Common myeloid progenitor, CD34-positive (primary cell): ENCODE measurements around the gene RPS27A.

ENCODE experiments used
- CTCF ChIA-PET: fragments of 350-600 bp; sonication (Branson Sonifier 250); formaldehyde crosslinking; loops from one replicate; lab custom pipeline; 2021; ENCODE audit warnings: antibody characterized with exemption; lab: Charles Lee
- POLR2A ChIA-PET: fragments of 350-600 bp; sonication (Branson Sonifier 250); formaldehyde crosslinking; loops from one replicate; lab custom pipeline; 2021; ENCODE audit warnings: antibody characterized with exemption; lab: Charles Lee
- DNase-seq, 3 donors: peaks; one replicate each; pipeline versions ENCODE4 v3.0.0 to v3.0.0-alpha.2; 2013
- H3K27ac ChIP-seq, 2 experiments: 1 replicate in 1 of 2; 2 replicates in 1 of 2; pipeline ENCODE4 v1.7.0; 2013; ENCODE audit warnings: inconsistent platforms in 2 of 2, low read length in 2 of 2, mild to moderate bottlenecking in 2 of 2, low read depth in 1 of 2, moderate library complexity in 1 of 2; ENCODE audit not compliant: severe bottlenecking in 2 of 2, insufficient read depth in 1 of 2, poor library complexity in 1 of 2
- H3K27me3 ChIP-seq, 5 experiments: replicated peaks in 2 of 5; 1 replicate in 3 of 5; 2 replicates in 2 of 5; pipeline versions ENCODE4 v1.6.1 to v1.7.0; 2013; ENCODE audit warnings: low read length in 4 of 5, mild to moderate bottlenecking in 2 of 5, moderate library complexity in 2 of 5, inconsistent platforms in 1 of 5; ENCODE audit not compliant: insufficient read depth in 5 of 5, control insufficient read depth in 4 of 5
- H3K36me3 ChIP-seq, 4 experiments: 1 replicate in 2 of 4; 2 replicates in 2 of 4; pipeline versions ENCODE4 v1.6.1 to v1.7.0; 2013; ENCODE audit warnings: low read length in 3 of 4, control low read depth in 1 of 4, mild to moderate bottlenecking in 1 of 4; ENCODE audit not compliant: control insufficient read depth in 4 of 4, insufficient read depth in 4 of 4
- H3K4me1 ChIP-seq, 4 experiments: 1 replicate in 3 of 4; 2 replicates in 1 of 4; pipeline versions ENCODE4 v1.6.1 to v1.7.1; 2013; ENCODE audit warnings: low read length in 3 of 4, mild to moderate bottlenecking in 3 of 4, control low read depth in 1 of 4, inconsistent platforms in 1 of 4, moderate library complexity in 1 of 4; ENCODE audit not compliant: control insufficient read depth in 4 of 4, insufficient read depth in 4 of 4; ENCODE audit errors: control extremely low read depth in 1 of 4
- H3K4me3 ChIP-seq, 7 experiments: 1 replicate in 4 of 7; 2 replicates in 3 of 7; pipeline versions ENCODE4 v1.5.1 to v1.7.0; 2013; ENCODE audit warnings: mild to moderate bottlenecking in 7 of 7, low read length in 6 of 7, moderate library complexity in 6 of 7, inconsistent platforms in 2 of 7, low read depth in 2 of 7, control low read depth in 1 of 7; ENCODE audit not compliant: insufficient read depth in 4 of 7, control insufficient read depth in 1 of 7; ENCODE audit errors: extremely low read depth in 1 of 7
- H3K9me3 ChIP-seq, 5 experiments: 1 replicate in 4 of 5; 2 replicates in 1 of 5; pipeline versions ENCODE4 v1.6.1 to v1.7.1; 2013; ENCODE audit warnings: low read length in 4 of 5, mild to moderate bottlenecking in 2 of 5, inconsistent platforms in 1 of 5, low read depth in 1 of 5, moderate library complexity in 1 of 5; ENCODE audit not compliant: control insufficient read depth in 4 of 5, insufficient read depth in 2 of 5; ENCODE audit errors: control extremely low read depth in 1 of 5
- WGBS: methylation state at CpG from one replicate; pipeline ENCODE4 v1.1.5; 2013; ENCODE audit not compliant: insufficient coverage; 5-methylcytosine and 5-hydroxymethylcytosine counted together

RPS27A gene

GRCh38 chr2:55229221-55229620 is 3.3 kb upstream of the RPS27A start:
- no peak overlapping the region for H3K4me3 ChIP-seq
- no peaks in the 10 kb centered on the region for H3K9me3 ChIP-seq
- no peak for DNase-seq
- H3K4me1 ChIP-seq, result peaks cover 0 to 34% (median 28%) of the 10 kb centered on the region in 4 experiments
- peaks cover 0 to 12% (median 4%) of the 10 kb centered on the region in 4 experiments for H3K36me3 ChIP-seq
- POLR2A ChIA-PET, result no interaction called here
- no peak overlapping the region for H3K27ac ChIP-seq
- H3K27me3 ChIP-seq, result no peaks in the 10 kb centered on the region
- CTCF ChIA-PET, result no interaction called here
- WGBS, result 97% methylated on average over 2 of the region's 2 CpGs

GRCh38 chr2:55230551-55230950 is 1.9 kb upstream of the RPS27A start:
- CTCF ChIA-PET, result no interaction called here

GRCh38 chr2:55231546-55232083 is 873 bp upstream of the RPS27A start:
- ChIA-PET POLR2A (interaction anchor here (0.8 kb wide), 1 partner anchor 93 kb away, joined by 3 read pairs; no protein-coding TSS in a partner anchor), CTCF (no interaction called here)
- Histone ChIP-seq H3K27ac (peak overlapping the region; percentile 98 to 99), H3K36me3 (peaks cover 9 to 29% (median 20%) of the 10 kb centered on the region in 4 experiments), H3K9me3 (no peaks in the 10 kb centered on the region), H3K4me3 (peak overlapping the region; percentile 77 to 100 (median 93)), H3K4me1 (peaks cover 0 to 41% (median 33%) of the 10 kb centered on the region in 4 experiments), H3K27me3 (no peaks in the 10 kb centered on the region)
- DNase-seq, result no peak
- 11% methylated on average over 7 of the region's 13 CpGs for WGBS

More at GRCh38 chr2:55230551-55230950, 1.9 kb upstream of the RPS27A start:
- DNase-seq, result no peak
- POLR2A ChIA-PET, result no interaction called here
- H3K27me3 ChIP-seq, result no peaks in the 10 kb centered on the region
- H3K4me1 ChIP-seq, result peaks cover 0 to 41% (median 33%) of the 10 kb centered on the region in 4 experiments
- H3K36me3 ChIP-seq, result peaks cover 2 to 20% (median 13%) of the 10 kb centered on the region in 4 experiments
- H3K9me3 ChIP-seq, result no peaks in the 10 kb centered on the region
- no peak overlapping the region for H3K4me3 ChIP-seq
- H3K27ac ChIP-seq, result no peak overlapping the region
- whole genome bisulfite sequencing, result 97% methylated on average over 3 of the region's 3 CpGs

GRCh38 chr2:55232863-55233657 is 572 bp downstream of the RPS27A start:
- no peaks in the 10 kb centered on the region for H3K27me3 ChIP-seq
- ChIA-PET CTCF (interaction anchor here (1.0 to 1.3 kb wide), 3 partner anchors 9 to 333 kb away, joined by 3 to 6 read pairs (median 3); no protein-coding TSS in a partner anchor), POLR2A (interaction anchor here (0.6 to 1.5 kb wide), 2 partner anchors 9 to 1427 kb away, joined by 4 to 9 read pairs; no protein-coding TSS in a partner anchor)
- peak overlapping the region; percentile 98 to 99 for H3K27ac ChIP-seq
- H3K9me3 ChIP-seq, result no peaks in the 10 kb centered on the region
- peaks cover 9 to 35% (median 24%) of the 10 kb centered on the region in 4 experiments for H3K36me3 ChIP-seq
- peaks cover 0 to 35% (median 28%) of the 10 kb centered on the region in 4 experiments for H3K4me1 ChIP-seq
- peak overlapping the region; percentile 86 to 100 (median 93) for H3K4me3 ChIP-seq
- peak; percentile 32 to 76 (median 73) for DNase-seq
- WGBS, result 9% methylated on average over 26 of the region's 33 CpGs

- peak overlapping the region; percentile 98 to 99 for H3K27ac ChIP-seq
- POLR2A ChIA-PET, result no interaction called here
- DNase-seq, result no peak
- H3K9me3 ChIP-seq, result no peaks in the 10 kb centered on the region
- WGBS, result 95% methylated on average over 6 of the region's 7 CpGs
- H3K4me1 ChIP-seq, result peaks cover 0 to 30% (median 23%) of the 10 kb centered on the region in 4 experiments
- CTCF ChIA-PET, result no interaction called here
- H3K27me3 ChIP-seq, result no peaks in the 10 kb centered on the region
- H3K36me3 ChIP-seq, result peaks cover 9 to 35% (median 25%) of the 10 kb centered on the region in 4 experiments
- peak overlapping the region in 6 of 7 experiments; percentile 86 to 100 (median 94) for H3K4me3 ChIP-seq
These were observed 1.1 kb downstream of the RPS27A start for GRCh38 chr2:55233658-55233940.

- ChIA-PET POLR2A (no interaction called here), CTCF (no interaction called here)
- Histone ChIP-seq H3K4me3 (no peak overlapping the region), H3K27me3 (no peaks in the 10 kb centered on the region), H3K9me3 (no peaks in the 10 kb centered on the region), H3K27ac (no peak overlapping the region), H3K4me1 (peaks cover 0 to 30% (median 21%) of the 10 kb centered on the region in 4 experiments), H3K36me3 (peaks cover 9 to 45% (median 27%) of the 10 kb centered on the region in 4 experiments)
- 86% methylated on average over 1 of the region's 3 CpGs for WGBS
- DNase-seq, result no peak
These were observed 3.4 kb downstream of the RPS27A start for GRCh38 chr2:55235724-55236538.
